Calu3 (cell line): ENCODE measurements around the gene SLC12A3. TPM values are rescaled to one million over a fixed set of nuclear protein-coding genes. Genes with fewer than 3 reads are reported as not detected.

Source experiments
- BruUV-seq: library from RNA; stranded (reverse); fragments of 400-500 nt; replicated peaks from 2 replicates; lab custom pipeline; 2021; lab: Mats Ljungman, UMichigan
- CTCF ChIA-PET: fragments of 300-600 bp; sonication (Branson Sonifier 250); formaldehyde crosslinking; loops from one replicate; lab custom pipeline; 2022; ENCODE audit warnings: antibody characterized with exemption; lab: Charles Lee
- DNase-seq: peaks from one replicate; pipeline ENCODE4 v3.0.0; 2022
- H3K27ac Mint-ChIP-seq: one replicate; pipeline ENCODE4 v1.8.0; 2022; ENCODE audit warnings: mixed read lengths; ENCODE audit not compliant: unreplicated experiment
- H3K27me3 Mint-ChIP-seq: one replicate; pipeline ENCODE4 v1.8.0; 2022; ENCODE audit warnings: mixed read lengths; ENCODE audit not compliant: unreplicated experiment
- H3K36me3 Mint-ChIP-seq: one replicate; pipeline ENCODE4 v1.8.0; 2022; ENCODE audit warnings: mild to moderate bottlenecking, moderate library complexity, mixed read lengths; ENCODE audit not compliant: insufficient read depth, unreplicated experiment
- H3K4me1 Mint-ChIP-seq: one replicate; pipeline ENCODE4 v1.8.0; 2022; ENCODE audit warnings: mild to moderate bottlenecking, low read depth, mixed read lengths; ENCODE audit not compliant: unreplicated experiment
- H3K4me3 Mint-ChIP-seq: one replicate; pipeline ENCODE4 v1.8.0; 2022; ENCODE audit warnings: mild to moderate bottlenecking, low read depth, moderate library complexity, mixed read lengths; ENCODE audit not compliant: unreplicated experiment
- H3K9me3 Mint-ChIP-seq: one replicate; pipeline ENCODE4 v1.8.0; 2022; ENCODE audit warnings: low read depth, mixed read lengths; ENCODE audit not compliant: unreplicated experiment
- intact Hi-C: fragments of 100-400 bp; cut with micrococcal nuclease; formaldehyde crosslinking; loops from one replicate; pipeline ENCODE4 v1.10.0; 2022; ENCODE audit not compliant: unreplicated experiment
- total RNA-seq: library from RNA; stranded (reverse); gene quantifications from 2 replicates; pipeline ENCODE4 v1.2.3, GENCODE V29; 2022
- TF ChIP-seq, protein P1 (sequence below): fragments of 200-600 bp; IDR thresholded peaks from one replicate; pipeline ENCODE4 v1.8.0; 2022; ENCODE audit warnings: antibody characterized with exemption; ENCODE audit not compliant: unreplicated experiment

The SLC12A3 gene
- total RNA-seq, 1 experiment from 2014 or later = not detected

DNA sequence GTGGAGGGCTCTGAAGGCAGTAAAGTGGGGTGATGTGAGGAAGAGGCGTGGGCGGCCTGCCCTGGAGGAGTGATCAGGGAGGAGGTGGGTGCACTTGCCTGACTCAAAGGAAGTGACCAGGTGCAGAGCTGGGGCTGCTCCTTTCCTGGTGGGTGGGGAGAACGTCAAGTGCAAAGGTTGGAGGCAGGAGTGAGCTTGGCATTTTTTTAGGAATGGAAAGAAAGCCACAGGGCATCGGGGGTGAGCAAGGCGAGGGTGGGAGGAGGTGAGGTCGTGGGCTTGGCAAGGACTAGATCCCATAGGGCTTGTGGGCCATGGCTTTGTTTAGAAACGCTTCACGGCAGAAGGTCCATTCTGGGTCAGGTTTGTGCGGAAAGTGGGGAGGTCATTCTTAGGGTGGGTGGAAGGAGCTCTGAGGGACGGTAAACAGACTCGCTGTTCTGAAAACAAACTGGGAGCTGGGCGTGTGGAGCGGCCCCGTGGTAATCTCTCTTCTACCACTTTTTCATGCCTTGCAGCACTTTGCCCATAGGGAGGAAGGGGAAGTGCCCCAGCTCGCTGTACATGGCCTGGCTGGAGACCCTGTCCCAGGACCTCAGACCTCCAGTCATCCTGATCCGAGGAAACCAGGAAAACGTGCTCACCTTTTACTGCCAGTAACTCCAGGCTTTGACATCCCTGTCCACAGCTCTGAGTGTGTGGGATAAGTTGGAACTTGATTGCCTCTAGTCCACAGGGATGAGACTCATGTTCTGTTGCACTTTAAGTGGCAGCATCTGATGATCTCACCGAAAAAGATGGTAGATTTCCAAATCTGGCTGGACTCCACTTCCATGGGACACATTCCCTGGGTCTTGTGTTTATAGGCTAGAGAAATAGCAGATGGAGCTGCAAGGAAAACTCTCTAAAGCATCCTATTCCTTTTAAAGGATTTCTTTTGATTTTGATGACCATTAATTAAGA is 48.0 kb downstream of the SLC12A3 start:
- no peaks in the 10 kb centered on the region for H3K36me3 Mint-ChIP-seq
- no peak overlapping the region for H3K27ac Mint-ChIP-seq
- H3K4me1 Mint-ChIP-seq = peaks cover 16% of the 10 kb centered on the region
- intact Hi-C loops = no loop called here
- peaks cover 85% of the 10 kb centered on the region for H3K27me3 Mint-ChIP-seq
- H3K4me3 Mint-ChIP-seq = no peak overlapping the region
- TF ChIP-seq, protein P1, sequence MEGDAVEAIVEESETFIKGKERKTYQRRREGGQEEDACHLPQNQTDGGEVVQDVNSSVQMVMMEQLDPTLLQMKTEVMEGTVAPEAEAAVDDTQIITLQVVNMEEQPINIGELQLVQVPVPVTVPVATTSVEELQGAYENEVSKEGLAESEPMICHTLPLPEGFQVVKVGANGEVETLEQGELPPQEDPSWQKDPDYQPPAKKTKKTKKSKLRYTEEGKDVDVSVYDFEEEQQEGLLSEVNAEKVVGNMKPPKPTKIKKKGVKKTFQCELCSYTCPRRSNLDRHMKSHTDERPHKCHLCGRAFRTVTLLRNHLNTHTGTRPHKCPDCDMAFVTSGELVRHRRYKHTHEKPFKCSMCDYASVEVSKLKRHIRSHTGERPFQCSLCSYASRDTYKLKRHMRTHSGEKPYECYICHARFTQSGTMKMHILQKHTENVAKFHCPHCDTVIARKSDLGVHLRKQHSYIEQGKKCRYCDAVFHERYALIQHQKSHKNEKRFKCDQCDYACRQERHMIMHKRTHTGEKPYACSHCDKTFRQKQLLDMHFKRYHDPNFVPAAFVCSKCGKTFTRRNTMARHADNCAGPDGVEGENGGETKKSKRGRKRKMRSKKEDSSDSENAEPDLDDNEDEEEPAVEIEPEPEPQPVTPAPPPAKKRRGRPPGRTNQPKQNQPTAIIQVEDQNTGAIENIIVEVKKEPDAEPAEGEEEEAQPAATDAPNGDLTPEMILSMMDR = no peak
- CTCF ChIA-PET = no interaction called here
- no peak for DNase-seq
- BruUV-seq = no TSS peak
- H3K9me3 Mint-ChIP-seq = no peaks in the 10 kb centered on the region

DNA sequence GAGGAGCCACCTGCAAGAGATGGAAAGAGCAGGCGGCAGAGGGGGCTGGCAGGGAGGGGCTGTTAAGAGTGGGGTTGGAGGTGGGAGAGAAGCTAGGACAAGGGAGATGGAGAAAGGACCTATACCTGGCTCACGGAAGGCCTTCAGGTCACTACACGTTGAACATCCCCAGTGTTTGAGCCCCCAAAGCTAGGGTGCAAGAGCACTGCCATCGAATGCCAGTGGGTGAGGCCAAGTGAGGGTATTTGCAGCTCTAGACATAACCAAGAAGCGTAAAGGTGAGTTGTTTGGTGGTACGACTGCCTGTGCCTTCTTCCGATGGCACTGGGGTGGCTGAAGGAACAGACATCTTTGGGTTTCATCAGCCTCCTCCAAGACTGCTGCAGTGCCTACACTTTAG is 49.9 kb downstream of the SLC12A3 start:
- Mint-ChIP-seq H3K9me3 (no peaks in the 10 kb centered on the region), H3K36me3 (no peaks in the 10 kb centered on the region), H3K27me3 (peaks cover 85% of the 10 kb centered on the region), H3K27ac (no peak overlapping the region), H3K4me3 (no peak overlapping the region), H3K4me1 (peaks cover 17% of the 10 kb centered on the region)
- intact Hi-C loops = no loop called here
- TF ChIP-seq, protein P1 = no peak
- DNase-seq = no peak
- CTCF ChIA-PET = interaction anchor here (1.2 kb wide), 1 partner anchor 13 kb away, joined by 3 read pairs; no protein-coding TSS in a partner anchor
- BruUV-seq = no TSS peak

DNA sequence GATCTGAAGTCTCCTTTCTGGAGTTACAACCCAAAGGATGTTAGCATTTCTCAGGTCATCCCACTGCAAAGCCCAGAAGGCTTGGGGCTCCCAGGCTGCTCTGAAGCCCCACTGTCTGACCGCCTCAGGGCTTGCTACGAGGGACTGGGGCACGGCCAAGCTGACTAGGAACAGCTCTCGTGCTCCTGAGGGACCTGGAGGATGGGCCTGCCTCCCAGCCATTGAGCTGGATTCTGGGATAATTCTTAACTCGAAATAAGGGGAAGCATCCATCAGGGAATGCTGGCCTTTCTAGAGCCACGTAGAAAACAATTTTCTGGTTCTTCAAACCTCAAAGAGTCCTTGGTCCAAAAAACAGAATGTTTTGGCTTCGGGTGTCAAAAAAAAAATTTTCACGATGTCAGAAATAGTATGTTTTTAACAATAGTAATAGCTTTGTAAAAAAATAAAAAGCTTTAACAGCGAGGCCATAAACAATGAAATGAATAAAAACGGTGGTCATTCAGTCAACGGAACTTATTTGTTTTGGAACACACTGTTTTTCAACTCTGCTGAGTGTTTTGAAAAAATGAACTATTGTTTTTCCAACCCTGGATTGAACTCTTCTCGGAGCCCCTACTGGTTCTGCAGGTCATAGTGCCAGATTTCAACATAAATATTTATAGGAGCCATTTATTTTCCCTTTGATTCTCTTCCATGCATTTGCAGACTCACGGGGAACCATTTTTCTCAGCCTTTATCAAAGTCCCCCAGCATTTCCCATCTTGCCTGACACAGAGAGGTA is 50.5 kb downstream of the SLC12A3 start:
- CTCF ChIA-PET = no interaction called here
- Mint-ChIP-seq H3K4me1 (peaks cover 17% of the 10 kb centered on the region), H3K27ac (no peak overlapping the region), H3K36me3 (no peaks in the 10 kb centered on the region), H3K27me3 (peaks cover 88% of the 10 kb centered on the region), H3K4me3 (no peak overlapping the region), H3K9me3 (no peaks in the 10 kb centered on the region)
- intact Hi-C loops = no loop called here
- TF ChIP-seq, protein P1 = no peak
- BruUV-seq = no TSS peak
- DNase-seq = no peak

DNA sequence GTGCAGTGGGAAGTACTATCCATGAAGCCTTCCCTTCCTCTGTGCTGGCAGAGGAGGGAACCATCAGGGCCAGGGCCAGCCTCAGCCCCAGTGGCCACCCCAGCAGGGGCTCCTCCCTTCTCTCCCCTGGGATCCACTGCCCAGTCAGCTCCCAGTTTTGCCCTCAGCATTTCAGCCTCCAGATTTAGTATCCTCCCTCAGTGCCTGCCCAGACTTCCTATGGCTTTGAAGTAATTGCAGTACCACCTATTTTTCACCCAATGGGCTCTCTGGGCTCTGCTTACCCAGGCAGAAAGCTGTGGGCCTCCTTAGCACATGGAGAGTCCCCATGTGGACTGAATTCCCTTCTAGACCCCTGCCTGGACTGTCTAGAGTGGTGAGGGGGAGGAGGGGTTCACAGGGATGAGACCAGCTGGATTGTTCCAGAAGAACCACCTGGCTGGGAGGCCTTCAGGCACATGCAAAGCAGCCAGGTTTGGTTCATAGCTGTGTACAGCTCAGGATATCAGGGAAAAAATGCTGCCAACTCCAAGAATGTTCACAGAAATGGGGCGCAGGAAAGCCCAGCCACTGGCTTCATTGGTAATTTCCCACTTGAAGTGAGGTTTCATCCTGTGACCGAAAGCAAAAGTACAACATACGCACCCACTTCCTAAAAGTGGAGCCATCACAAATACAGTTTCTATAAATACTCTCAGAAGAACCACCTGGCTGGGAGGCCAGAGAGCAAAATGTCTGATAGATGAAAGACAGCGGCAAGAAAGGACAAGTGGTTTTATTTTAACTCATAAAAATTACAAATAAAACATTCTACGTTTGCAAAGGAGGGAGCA is 51.8 kb downstream of the SLC12A3 start:
- H3K27me3 Mint-ChIP-seq = peaks cover 94% of the 10 kb centered on the region
- H3K4me1 Mint-ChIP-seq = peaks cover 17% of the 10 kb centered on the region
- H3K27ac Mint-ChIP-seq = no peak overlapping the region
- BruUV-seq = no TSS peak
- no peak for DNase-seq
- intact Hi-C loops = no loop called here
- TF ChIP-seq, protein P1 = no peak
- CTCF ChIA-PET = no interaction called here
- H3K36me3 Mint-ChIP-seq = no peaks in the 10 kb centered on the region
- no peaks in the 10 kb centered on the region for H3K9me3 Mint-ChIP-seq
- no peak overlapping the region for H3K4me3 Mint-ChIP-seq
